ENCODE measurements around the gene SPTA1.
A peak's percentile ranks its signal among the peaks of the same experiment; 100 is the strongest.

Gene SPTA1

DNA sequence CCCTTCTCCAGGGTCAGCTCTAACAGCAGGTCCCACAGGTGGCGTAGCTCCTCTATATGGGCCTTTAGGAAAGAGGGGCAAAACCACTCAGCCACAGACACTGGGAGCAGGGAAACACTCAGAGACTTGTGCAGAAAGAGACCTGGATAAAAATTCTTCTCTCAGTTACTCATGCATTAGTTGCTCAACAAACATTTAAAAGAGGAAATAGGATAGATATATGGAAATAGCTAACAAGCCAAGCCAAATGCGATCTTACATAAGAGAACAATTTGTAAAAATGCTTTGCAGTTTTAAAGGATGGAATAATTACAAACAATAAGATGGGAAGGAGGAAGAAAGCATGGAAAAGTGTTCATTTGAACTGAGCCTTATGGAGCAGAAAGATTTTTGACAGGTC lies 4.9 kb downstream of the SPTA1 start:
- DNase-seq: no peak

DNA sequence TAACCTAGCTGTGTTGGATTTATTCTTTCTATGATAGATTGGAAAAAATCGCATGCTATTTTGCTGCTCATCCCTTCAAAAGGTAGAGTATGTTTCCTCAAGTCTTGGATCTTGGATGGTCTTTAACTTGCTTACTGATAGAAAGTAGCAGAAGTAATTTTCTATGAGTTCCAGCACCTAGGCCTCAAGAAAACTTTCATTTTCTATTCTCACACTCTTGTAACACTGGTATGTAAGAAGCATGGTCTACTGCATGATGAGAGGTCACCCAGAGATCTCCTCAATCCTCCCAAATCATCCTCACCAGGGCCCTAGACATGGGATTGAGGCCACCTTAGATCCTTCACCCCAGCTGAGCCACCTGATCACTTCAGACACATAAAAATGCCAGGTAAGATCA lies 7.2 kb downstream of the SPTA1 start:
- DNase-seq: no peak

DNA sequence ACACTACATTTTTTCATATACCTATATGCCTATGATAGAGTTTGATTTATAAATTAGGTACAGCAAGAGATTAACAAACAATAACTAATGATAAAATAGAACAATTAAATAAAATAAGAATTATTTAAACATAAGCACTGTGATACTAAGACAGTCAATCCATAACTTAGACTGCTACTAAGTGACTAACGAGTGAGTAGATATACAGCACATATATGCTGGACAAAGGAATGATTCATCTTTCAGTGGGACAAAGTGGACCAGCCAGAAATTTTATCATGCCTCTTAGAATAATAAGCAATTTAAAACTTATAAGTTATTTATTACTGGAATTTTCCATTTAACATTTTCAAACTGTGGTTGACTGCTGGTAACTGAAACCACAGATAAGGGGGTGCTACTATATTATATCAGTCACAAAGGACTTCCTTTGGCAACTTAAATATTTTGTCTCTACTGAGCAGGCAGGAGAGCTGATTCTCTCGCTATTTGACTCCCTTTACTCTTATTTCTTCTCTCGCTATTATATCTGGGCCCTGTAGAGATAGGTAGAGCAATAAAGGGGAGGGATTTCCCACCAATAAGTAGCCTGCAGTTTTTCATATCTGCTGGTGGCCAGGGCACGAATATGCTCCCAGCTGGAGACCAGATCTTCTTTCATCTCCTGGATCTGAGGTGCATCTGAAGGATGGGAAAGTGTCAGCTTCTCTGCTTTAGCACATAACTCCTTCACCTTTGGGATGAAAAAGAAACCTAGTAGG lies 10.8 kb downstream of the SPTA1 start:
- DNase-seq: no peak

- no peak for DNase-seq
Measured at GRCh38 chr1:158674302-158674701, 12.2 kb downstream of the SPTA1 start.

- no peak for DNase-seq
Measured at GRCh38 chr1:158666037-158666436, 20.5 kb downstream of the SPTA1 start.

DNA sequence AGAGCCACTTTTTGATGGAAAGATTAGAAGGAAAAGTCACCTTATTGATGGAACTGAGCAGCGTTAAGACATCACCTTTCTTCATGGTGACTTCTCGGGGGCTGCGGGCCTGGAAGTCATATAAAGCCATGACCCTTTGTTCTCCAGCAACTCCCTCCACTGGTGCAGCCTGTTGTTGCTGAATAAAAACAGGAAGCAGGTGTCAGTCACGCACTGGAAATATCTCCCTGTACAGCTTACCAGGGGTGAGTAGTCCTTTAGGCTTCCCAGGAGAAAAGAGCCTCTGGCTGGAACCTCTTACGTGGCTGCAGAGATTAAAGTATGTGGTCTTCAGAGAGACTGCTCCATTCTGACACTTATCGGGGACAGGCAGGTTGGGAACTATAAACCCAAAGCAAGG lies 31.9 kb downstream of the SPTA1 start:
- DNase-seq: no peak

DNA sequence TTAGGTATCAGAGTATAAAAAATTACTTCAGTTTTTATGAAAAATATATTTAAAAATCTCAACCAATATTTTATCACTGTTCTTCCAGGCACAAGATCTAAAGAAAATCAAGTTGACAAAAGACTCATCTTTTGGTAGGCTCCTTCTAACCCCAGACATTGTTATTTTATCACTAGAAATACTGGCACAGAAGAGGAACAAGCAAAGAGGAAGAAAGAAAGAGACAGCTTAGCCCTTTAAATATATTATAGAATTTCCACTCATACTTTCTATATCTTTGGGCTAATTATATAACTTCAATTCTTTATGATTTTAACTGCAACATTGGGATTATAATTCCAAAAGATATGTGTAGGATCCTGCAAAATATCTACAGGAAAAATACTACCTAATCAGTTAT lies 32.4 kb downstream of the SPTA1 start:
- DNase-seq: no peak

GRCh38 chr1:158652721-158653334 lies 33.7 kb downstream of the SPTA1 start:
- no peak for DNase-seq

- no peak for DNase-seq
Measured at GRCh38 chr1:158649052-158649451, 37.5 kb downstream of the SPTA1 start.

DNA sequence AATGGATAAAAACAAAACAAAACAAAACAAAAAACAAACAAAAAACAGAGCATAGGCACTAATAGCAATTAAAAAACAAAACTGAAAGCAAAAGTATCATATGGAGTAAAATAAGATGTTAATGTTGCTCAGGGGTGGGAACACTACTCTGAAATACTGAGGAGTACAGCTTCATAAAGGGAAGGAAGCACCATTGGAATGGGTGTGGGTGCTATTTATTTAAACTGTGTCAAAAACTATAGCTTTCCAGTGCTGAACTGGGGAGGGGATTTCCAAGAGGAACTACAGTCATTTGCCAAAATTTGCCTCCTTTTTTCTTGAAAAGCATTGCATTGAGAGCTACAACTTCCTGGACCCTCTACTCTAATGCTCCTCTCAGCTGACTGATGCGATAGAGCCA lies 40.0 kb downstream of the SPTA1 start:
- DNase-seq: peak; percentile 11

GRCh38 chr1:158644449-158644848 lies 42.1 kb downstream of the SPTA1 start:
- no peak for DNase-seq

GRCh38 chr1:158638904-158639303 lies 47.6 kb downstream of the SPTA1 start:
- DNase-seq: no peak

GRCh38 chr1:158638146-158638545 lies 48.4 kb downstream of the SPTA1 start:
- no peak for DNase-seq

DNA sequence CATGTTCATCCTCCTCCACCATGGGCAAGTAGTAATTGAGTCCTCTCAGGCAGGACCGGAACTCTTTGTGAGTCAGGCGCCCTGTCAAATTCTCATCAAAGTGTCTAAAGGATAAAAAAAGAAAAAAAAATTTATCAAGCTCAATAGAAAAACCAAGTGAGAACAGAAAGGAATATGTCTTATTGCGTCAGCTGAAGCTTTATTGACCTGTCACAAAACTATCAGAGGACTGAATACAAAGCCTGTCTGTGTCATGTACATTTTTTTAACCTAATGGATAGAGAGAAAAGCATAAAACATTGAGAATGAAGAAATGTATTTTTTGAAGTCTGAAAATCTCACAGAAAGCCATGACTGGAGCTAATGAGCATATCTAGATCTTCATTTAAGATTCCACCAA lies 72.8 kb downstream of the SPTA1 start:
- DNase-seq: no peak

GRCh38 chr1:158611916-158612315 lies 74.6 kb downstream of the SPTA1 start:
- DNase-seq: no peak

- no peak for DNase-seq
Measured at GRCh38 chr1:158607296-158607695, 79.2 kb downstream of the SPTA1 start.

DNA sequence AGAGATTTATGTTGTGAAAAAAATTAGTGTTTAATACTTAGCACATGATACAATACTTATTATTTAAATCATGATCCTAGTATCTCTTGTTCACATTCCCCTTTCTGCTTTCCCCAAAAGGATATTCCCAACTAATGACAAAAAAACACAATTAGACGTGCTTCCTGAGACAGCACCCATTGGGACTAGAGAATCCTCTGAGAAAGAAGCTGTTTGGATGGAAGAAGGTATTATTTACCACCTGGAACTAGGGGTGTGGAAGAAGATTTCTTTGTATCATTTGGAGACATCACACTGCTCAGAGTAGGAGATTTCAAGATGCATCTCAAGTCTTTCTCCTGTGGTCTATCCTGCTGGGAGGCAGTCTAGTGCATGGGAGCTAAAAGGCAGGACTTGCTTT lies 81.5 kb downstream of the SPTA1 start, which contains the start of gene OR10Z1:
OR10Z1 (plus strand) TSS at position 301 of the 400 bp plus-strand sequence. CDS start 1,171 bp downstream, outside the sequence.
- no peak for DNase-seq

- DNase-seq: no peak
Measured at GRCh38 chr1:158600735-158601134, 85.8 kb downstream of the SPTA1 start.

- DNase-seq: no peak
Measured at GRCh38 chr1:158586942-158587341, 99.6 kb downstream of the SPTA1 start.

DNA sequence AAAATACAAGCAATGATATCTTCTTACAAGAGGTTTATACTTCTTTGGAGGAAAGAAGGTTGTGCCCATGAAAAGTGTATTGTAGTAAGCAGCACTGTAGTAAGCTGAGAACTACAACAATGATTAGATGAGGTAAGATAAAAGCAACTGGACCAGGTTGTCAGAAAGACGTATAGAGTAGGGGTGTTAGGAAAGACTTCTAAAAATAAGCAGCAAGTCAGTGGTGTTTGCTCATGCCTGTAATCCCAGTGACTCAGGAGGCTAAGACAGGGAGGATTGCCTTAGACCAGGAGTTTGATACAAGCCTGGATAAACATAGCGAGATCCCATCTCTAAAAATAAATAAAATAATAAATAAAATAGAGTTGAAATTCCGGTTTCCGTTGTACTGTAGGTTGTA lies 102.6 kb downstream of the SPTA1 start:
- no peak for DNase-seq

DNA sequence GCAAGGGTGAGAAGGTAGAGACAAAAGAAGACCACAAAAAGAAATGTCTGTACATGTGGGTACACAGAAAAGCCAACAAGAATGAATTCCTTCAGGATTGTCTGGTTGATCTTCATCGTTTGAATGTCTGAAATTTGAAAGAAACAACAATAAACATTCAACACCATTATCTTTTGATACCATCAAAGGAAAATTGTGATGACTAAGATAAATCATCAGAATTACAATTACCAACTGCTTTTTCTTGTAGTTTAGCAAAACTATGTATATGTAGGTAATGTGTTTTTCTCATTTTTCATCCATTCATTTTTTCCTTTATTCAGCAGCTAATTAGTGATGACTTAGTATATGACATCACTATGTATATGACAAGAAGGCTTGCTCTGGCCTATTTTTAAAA lies 106.8 kb downstream of the SPTA1 start, which contains the start of gene OR10X1:
OR10X1 (minus strand) TSS at position 167 of the 400 bp plus-strand sequence; CDS start at position 167, 0 bp downstream.
- no peak for DNase-seq

DNA sequence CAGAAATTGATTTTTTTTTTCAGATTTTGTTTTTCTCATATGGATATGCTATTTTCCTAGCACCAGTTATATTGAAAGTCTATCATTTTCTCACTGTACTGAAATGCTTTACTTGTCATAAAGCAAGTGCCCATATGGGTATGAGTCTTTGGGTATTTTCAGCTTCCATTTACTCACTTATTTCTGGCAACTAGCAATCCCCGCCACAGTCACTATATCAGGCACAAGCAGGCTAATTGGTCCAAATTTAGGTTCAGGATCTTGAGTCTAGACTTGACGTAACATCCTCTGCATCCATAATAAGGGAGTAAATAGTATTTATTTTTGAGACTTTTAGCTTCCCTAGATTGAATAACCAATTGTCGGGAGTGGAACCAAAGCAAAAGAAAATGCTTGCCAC lies 109.0 kb downstream of the SPTA1 start:
- no peak for DNase-seq

DNA sequence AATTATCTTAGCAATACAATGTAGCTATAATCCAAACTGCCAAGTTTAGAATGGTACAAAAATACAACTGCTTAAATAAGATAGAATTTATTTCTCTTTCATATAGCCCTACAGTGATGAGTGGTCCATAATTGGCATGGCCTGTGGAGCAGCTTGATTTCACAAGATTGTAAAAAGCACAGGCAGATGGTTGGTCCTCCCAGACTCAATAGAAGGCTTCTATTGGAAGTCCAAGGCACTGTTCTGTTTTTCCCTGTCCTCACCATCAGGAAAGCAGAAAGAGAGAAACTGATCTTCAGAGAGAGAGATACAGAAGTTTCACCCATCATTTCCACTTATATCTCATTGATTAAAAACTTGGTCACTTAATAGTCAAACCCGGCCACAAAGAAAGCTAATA lies 114.3 kb downstream of the SPTA1 start:
- no peak for DNase-seq

DNA sequence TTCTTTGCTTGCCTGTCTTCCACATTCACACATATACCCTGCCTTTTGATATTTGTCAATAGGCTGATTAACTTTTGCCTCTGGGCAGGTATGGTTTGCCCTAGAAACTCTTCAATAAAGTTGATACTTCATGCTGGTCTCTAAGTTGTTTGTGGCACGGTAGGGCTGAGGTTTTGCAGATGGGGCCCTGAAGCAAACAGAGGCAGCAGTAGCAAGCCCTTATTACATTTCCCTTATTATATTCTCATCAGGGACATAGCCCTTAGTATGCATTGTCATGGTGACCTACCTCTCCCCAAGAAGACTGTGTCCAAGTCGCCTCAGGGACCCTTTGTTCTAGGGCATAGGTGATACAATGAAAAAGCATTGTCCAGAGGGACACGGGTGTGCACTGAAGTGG lies 116.0 kb downstream of the SPTA1 start, which contains the start of gene OR6P1:
OR6P1 (minus strand) TSS at position 101 of the 400 bp plus-strand sequence. CDS start 6,976 bp downstream, outside the sequence.
- DNase-seq: no peak
